NCI-H2196 (cell line): Measurements from ENCODE around the gene FOXP1.

ENCODE experiments used
- DNase-seq: peaks from one replicate; lab custom pipeline; 2025; ENCODE audit not compliant: unreplicated experiment; lab: John Stamatoyannopoulos, UW

Gene FOXP1

GRCh38 chr3:71119171-71119570 lies 464.4 kb downstream of the FOXP1 start:
- DNase-seq: no peak

DNA sequence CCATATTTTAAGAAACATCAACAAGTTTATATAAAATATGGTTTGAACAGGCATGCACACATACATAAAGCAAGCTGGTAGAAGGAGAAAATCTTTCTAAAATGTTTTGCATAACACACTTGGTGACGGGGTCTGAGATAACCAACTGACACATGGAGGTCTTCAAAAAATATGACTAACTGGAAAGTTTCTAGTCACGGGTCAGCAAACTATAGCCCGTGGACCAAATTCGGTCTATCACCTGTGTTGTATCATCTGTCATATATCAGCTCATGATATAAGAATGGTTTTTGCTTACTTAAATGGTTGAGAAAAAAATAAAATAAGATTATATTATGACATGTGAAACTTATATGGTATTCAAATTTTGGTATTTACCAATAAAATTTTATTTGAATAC lies 465.1 kb downstream of the FOXP1 start:
- no peak for DNase-seq

- DNase-seq: no peak
Measured at GRCh38 chr3:71117572-71118247, 465.8 kb downstream of the FOXP1 start.

GRCh38 chr3:71114610-71115009 lies 468.9 kb downstream of the FOXP1 start:
- DNase-seq: no peak

DNA sequence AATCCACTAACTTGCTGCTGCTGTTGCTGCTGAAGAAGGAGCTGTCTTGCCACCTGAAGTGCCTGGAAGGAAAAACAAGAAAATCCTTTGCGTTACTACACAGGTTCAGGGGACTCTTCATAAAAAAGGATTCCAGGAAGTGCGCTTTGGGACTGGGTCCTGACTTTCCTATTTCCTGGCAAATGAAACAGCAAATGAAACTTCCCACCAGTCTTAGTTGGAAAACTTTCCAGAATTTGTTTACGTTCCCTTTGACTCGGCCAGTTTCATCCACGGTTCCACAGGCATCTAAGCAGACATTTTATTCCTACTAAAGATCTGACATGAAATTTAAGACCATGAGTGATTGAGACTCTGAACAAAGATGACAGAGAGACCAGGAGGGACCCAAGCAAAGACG lies 471.0 kb downstream of the FOXP1 start:
- no peak for DNase-seq

GRCh38 chr3:71111784-71112440 lies 471.6 kb downstream of the FOXP1 start:
- no peak for DNase-seq

DNA sequence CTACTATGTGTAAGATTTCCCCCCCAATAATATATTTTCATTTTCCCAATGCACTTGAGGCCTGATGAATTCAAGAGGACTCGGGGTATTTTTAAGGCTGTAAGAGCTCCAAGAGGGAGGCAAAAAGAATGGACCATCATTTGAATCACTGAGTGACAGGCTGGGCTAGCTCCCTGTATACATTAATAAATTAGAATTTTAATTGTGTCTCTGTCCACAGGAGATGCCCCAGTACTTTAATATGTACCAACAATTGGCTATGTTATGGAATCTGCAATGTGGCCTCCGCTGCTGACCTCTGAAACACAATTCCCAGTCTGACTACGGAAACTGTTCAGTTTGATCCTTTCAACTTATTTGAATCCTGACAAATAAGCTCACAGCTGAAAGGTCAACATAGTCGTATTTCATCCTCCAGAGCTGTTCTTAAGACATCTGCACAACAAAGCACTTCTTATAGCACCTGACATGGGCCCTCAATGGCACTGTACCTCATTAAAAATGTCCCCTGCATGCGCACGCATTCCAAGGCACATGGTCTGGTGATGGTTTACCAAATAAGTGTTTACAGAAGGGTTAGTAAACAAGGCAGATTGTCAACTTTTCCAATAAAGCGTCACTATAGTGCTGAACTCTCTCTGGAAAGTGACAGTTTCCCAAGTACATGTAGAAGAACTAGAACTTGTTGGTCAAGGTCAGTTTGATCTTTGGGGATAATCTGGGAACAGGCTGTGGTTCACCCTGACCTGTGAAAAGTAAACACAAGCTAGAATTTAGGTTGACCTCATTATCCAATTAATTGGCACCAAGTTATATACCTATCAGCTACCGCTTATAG lies 472.9 kb downstream of the FOXP1 start:
- no peak for DNase-seq

DNA sequence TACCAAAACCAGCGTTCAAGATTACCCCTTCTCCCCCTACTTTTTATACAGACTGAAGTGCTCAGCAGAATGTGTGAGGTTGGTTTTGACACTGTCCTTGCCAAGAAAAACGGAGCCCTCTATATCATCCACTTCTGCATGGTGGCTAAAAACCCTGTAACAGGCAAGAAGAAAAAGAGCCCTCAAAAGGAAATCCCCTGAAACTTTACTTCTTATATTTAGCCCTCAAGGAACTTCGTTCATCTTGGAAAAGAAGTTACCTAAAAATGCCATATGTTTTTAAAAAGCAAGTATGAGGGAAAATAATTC lies 473.6 kb downstream of the FOXP1 start:
- DNase-seq: no peak

GRCh38 chr3:71109241-71109976 lies 474.1 kb downstream of the FOXP1 start:
- no peak for DNase-seq

DNA sequence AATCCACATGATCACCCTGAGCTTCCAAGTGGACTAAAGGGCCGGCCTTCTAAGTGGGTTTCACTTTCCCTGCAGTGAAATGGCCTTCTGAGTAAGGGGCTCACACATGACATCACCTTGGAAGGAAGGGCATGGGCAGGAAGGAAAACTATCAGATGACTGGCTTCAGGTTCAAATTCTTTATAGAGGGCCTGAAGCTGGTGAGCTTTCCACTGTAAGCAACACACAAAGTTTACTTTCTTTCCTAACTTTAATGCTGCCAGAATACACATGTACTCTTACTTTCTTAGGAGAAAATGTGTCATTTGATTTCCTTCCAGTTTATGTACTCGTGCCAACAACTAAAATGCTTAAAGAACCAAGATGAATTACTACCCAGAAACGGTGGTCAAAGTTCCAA lies 475.6 kb downstream of the FOXP1 start:
- no peak for DNase-seq

DNA sequence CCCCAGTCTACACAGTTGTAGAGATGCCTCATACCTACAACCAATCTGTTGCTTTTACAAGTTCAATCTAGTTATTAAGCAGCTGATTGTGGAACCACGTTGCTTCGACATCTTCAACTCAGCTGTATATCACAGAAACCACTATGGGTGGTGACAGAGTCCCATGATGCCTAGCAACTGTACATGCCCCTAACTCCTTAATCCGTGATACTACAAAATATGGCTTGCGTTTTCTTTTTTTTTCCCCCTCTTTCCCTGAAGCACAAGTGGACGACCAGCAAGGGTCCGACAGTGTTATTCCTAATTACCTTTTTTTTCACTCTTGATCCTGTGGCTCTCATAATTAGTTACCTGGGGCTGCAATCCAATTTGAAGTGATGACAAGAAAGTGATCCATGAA lies 478.6 kb downstream of the FOXP1 start:
- DNase-seq: no peak

DNA sequence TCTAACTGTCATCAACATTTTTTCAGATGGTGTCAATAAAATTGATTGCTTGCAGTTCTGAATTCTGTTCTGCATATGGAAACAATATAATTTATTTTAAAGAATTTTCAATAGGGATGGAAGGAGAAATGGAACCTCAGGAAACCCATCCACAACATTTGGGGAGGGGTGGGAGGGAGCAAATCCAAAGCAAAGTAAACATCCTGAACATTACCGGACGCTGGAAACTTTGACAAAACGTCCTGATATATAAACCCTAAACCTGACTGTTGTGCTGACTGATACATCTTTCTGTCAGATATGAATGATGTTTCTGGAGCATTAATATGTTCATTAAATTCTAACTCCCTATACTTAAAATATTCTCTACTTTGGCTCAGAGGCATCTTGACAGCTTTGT lies 479.0 kb downstream of the FOXP1 start:
- no peak for DNase-seq

- no peak for DNase-seq
Measured at GRCh38 chr3:71104121-71104541, 479.4 kb downstream of the FOXP1 start.

DNA sequence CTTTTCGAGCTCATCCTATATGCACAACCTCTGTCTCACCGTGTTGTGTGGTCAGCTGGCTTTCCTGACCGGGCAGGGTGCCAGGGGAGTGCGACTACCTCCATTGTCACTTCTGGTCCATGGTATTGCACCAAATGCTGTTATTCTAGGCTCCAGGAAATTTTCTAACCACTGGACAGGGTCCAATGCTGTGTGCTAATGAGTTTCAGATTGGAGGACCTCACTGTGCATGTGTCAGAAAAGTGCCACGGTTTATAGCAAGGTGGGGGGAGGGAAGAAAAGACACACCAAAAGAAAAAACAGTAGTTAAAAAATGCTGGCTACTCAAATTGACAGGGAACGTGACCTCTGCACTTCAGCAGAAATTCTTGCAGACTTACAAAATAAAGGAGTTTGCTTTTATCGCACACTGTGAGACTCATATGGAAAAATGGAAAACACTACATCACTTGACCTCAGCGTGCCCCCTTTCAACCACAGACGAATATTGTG lies 480.1 kb downstream of the FOXP1 start:
- peak; percentile 42 for DNase-seq

GRCh38 chr3:71102111-71102983 lies 481.2 kb downstream of the FOXP1 start:
- DNase-seq: no peak

DNA sequence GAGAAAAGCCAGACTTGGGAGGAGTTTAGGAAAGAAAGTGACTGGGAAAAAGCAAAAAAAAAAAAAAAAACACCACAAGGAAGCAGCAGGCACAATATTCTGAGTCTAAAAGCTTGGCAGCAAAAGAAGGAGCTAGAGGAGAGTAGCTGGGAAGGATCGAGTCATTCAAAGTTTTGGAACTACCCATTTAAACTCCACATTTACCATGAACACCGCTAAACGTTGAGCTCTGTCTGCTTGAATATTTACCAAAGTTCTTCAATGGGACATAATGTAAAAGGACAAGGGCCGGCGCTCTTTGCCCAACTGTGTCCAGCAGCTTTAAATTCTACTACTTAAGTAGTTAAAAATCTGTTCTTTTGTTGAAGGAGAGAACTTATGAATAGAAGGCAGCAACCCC lies 481.9 kb downstream of the FOXP1 start:
- DNase-seq: no peak

- DNase-seq: no peak
Measured at GRCh38 chr3:71101014-71101413, 482.5 kb downstream of the FOXP1 start.

- no peak for DNase-seq
Measured at GRCh38 chr3:71099997-71100719, 483.4 kb downstream of the FOXP1 start.

- no peak for DNase-seq
Measured at GRCh38 chr3:71097557-71097956, 486.0 kb downstream of the FOXP1 start.
